ENCODE results near the gene SPINDOC. TPM values are rescaled to one million over a fixed set of nuclear protein-coding genes. Genes with fewer than 3 reads are reported as not detected.
A peak's percentile ranks its signal among the peaks of the same experiment; 100 is the strongest.

SPINDOC gene
- total RNA-seq, 2 donors from 2014 or later = 13.3 to 13.5 TPM

DNA sequence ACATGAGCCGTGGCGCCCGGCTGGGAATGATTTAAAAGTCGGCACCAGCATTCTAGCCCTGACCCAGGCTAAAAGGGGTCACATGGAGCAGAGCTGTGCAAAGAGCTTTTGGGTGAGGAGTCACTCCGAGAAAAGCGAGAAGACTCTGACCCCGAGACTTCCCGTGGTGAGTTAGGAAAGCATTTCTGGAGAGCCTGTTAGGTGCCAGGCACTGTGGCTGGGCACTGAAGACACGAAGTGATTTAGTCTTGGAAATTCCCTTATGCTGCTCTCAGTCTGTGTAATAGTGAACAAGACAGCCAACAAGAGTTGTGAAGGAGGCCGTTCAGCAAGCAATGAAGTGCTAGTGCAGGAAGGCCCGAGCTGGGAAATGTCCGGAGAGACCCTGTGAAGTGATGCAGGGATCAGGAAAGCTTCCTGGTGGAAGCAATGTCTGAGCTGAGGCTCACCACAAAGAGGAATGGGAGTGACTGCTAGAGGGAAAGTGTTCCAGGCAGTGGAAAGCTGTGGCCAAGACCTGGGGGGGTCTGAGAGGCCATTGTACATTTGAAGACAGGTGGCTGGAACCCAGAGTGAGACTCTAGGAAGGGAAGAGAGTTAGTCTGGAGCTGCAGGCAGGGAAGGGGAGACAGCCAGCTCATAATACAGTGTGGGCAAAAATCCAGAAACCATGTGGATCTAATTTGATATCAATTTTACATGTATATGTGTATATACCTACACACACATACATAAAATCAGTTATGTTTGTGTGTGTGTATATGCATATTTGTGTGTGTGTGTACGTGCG, 57.3 kb downstream of the SPINDOC start:
- DNase-seq = no peak
- intact Hi-C loops (cut with DNase I) = no loop called here

DNA sequence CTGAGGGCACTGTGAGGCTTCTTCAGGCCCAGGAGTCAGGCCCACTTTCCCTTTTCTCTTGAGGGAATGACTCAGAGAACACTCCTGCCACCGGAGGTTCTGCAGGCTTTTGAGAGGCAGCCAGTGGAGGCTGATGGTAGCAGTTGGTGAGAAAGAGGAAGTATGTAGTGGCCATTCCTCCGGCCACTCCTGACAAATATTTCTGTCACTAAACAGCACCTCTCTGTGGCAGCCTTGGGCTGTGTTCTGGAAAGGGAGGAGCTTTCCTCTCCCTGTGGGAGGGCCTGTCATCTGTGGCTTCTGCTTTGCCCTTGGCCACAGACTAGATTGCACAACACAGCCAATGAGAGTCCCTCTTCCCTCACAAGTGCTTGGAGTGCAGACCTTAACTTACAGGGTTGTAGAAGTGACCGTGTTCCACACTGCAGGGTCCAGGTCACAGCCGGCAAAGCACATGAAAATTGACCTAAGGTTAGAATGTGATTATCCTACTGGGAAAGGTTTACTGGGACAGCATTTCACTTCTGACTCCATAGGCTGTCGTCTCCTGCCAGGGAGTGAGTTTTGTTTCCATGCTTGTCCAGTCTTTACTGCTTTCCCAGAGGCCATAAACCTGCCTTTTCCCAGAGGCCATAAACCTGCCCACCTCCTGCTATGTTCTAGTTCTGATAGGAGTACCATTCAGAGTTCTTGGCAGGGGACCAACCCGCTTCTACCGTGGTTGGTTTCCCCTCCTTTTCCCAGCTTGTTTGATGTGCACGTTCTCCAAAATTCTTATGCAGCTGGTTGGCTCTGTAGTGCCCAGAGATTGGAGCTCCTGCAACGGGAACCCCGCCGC, 58.9 kb downstream of the SPINDOC start:
- peak; percentile 82 for DNase-seq
- ATAC-seq = peak; percentile 95
- intact Hi-C loops (cut with DNase I) = no loop called here

More for the DNA sequence above, 57.3 kb downstream of the SPINDOC start:
- ATAC-seq = peak in 1 of 2 donors; percentile 7

DNA sequence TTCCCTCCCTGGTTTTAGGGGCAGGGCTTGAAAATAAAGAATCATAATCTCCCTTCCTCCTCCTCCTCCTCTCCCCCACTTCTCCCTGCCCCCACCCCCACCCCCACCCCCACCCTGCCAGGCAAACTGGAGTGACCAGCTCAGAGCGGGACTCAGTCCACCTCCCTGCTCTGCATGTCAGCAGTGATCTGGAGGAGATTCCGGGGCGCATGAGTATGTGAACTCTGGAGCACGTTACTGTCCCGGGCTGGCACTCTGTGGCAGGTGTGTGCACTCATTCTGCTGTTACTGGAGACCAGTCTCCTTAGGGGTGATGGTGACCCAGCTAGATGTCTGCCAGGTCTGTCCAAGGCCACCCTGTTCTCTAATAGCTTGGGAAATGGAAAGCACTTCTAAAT, 59.5 kb downstream of the SPINDOC start:
- intact Hi-C loops (cut with DNase I) = no loop called here
- peak in 1 of 2 donors; percentile 3 for ATAC-seq
- no peak for DNase-seq

DNA sequence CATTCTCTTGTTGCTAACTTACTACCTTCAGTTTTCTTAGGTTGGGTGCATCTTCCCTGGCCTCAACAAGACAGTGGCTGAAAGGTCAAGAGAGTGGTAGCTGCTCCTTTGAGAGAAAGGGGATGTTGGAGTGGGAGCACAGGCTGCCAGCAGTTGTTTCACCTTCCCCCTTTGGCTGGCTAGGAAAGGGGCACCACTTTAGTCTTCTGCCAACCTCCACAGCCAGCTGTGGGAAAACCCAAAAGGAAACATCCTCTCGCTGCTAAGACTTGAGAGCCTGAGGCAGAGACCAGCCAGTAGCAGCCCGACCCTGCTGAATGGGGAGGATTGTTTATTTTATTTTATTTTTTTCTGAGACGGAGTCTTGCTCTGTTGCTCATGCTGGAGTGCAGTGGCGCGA, 60.1 kb downstream of the SPINDOC start:
- intact Hi-C loops (cut with DNase I) = no loop called here
- DNase-seq = no peak
- no peak for ATAC-seq

DNA sequence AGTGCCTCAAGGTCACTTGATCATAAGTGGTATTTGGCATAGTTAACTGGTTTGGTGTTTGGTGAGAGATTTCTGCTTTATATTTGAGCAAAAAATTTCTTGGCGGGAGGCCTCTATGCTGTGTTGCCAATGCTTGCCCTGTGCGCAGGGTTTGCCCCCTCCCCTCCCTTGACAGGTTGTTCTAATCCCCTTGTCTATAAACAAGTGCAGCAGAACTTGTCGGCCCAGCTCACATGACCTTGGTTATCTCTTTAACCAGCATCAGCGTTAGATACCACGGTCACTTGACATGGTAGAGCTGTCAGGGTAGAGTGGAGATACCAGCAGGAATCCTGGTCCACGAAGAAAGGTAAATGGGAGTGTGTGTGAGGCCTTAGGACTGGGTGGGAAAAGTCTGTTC, 61.3 kb downstream of the SPINDOC start:
- DNase-seq = no peak
- ATAC-seq = peak; percentile 9 to 28
- intact Hi-C loops (cut with DNase I) = no loop called here

DNA sequence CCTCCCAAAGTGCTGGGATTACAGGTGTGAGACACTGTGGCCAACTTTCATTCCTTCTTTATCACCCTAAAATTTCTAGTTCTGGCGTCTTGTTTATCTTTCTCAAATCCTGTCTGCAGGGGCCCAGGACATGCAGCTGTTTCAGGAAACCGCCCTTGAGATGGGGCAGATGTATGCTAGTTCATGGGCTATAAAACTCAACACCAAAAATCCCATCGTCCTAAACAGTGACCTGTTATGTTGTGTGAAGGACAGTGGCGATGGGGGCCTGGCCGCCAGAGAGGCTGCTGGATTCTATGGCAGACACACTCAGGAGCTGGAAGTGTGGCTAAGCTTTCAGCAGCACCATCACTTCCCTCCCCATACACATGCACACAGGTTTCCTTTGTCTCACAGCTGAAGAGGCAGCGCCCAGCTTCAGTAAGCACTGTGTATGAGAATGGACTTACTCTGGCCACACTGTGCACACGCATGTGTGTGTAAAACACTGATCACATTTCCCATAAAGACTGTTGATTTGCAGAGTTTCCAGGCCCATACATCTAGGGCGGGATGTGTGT, 62.3 kb downstream of the SPINDOC start:
- intact Hi-C loops (cut with DNase I) = no loop called here
- ATAC-seq (no peak), DNase-seq (no peak)

DNA sequence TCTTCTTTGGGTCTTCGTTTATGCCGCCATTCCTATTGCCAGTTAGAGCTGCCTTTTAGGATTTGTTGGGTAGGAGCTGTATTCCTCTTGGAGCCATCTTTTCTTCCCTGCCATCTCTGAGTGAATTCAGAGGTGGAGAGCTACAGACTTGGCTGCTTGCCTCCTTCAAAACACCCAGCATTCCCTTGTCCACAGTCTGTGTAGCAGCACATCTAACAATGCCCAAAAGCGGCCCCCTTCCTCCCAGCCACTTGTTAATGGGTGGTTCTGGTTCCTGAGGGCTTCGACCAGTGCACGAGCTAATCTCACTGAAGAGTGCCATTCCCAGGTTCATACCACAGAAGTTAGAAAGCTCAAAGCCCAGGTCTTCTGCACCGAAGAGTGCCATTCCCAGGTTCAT, 63.4 kb downstream of the SPINDOC start:
- no peak for ATAC-seq
- intact Hi-C loops (cut with DNase I) = no loop called here
- DNase-seq = no peak

Other genes starting within 250 kb of the SPINDOC start
- 100 to 1,000 TPM; 156 to 173 TPM for gene PLAAT3, start 199.0 kb upstream of the SPINDOC start, total RNA-seq
- 10 to 100 TPM; 31.4 to 36.2 TPM for gene ATL3, start 142.1 kb upstream of the SPINDOC start, total RNA-seq
- 10 to 100 TPM; 71.9 to 92.5 TPM for gene RTN3, start 132.0 kb upstream of the SPINDOC start, total RNA-seq
- gene ZFTA, start 44.7 kb upstream of the SPINDOC start, total RNA-seq = 10 to 100 TPM; 15.5 to 16.0 TPM
- gene MARK2, start 25.7 kb downstream of the SPINDOC start, total RNA-seq = 10 to 100 TPM; 33.5 to 37.5 TPM
- 1 to 10 TPM; 2.3 to 8.3 TPM for gene RCOR2, start 103.7 kb downstream of the SPINDOC start, total RNA-seq
- 10 to 100 TPM; 26.0 to 29.1 TPM for gene NAA40, start 125.5 kb downstream of the SPINDOC start, total RNA-seq
- 100 to 1,000 TPM; 786 to 820 TPM for gene COX8A, start 161.2 kb downstream of the SPINDOC start, total RNA-seq
- gene OTUB1, start 173.0 kb downstream of the SPINDOC start, total RNA-seq = 10 to 100 TPM; 44.4 to 47.8 TPM
- 1 to 10 TPM; 1.3 to 1.6 TPM for gene FLRT1, start 222.5 kb downstream of the SPINDOC start, total RNA-seq

Data from left cardiac atrium (tissue), 4 donors.